ENCODE measurements around the gene PGLYRP4. TPM values are rescaled to one million over a fixed set of nuclear protein-coding genes. Genes with fewer than 3 reads are reported as not detected.

Gene PGLYRP4
- total and polyA plus RNA-seq, 12 donors: not detected

DNA sequence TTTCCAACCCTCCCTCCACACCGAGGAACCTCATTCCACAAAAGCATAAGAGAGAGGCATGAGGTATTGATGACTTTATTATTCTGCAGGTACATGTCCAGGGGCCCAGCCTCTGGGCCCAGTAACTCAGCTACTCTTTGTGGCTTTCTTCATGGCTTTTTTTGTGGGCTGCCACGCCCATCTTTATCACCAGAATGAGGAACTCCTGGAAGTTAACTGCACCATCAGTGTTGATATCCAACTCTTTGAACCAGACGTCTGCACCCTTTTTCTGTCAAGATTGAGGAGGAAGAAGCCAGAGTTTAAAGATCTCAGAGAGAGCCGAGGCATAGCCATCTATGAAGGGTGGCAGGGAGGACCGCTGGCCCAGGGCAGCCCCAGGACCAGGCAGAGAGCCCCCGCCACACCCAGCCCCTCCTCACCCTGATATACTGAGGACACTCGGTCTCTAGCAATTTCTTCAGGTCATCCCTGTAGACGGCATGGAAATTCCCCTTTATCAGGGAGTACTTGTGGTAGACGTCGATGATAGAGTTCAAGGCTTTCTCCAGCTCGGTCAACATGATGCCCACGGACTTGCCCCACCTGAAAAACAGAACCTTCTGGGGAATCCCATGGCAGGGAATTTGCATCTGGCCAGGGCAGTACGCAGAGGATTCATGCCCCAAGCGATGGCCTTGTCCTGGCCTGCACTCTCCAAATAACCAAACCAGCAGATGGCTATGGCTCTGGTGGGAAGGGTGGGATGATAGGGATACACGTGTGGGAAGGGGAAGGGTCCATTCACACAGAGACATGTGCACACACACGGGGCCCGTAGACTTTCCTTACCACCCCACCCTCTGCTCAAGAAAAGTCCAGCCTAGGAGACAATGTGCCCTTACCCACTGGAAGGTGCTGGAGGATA lies 41.6 kb upstream of the PGLYRP4 start:
- Histone ChIP-seq H3K36me3 (no peaks in the 10 kb centered on the region), H3K27me3 (peaks cover 0 to 9% (median 0%) of the 10 kb centered on the region in 7 donors), H3K4me3 (peak overlapping the region in 1 of 10 donors; percentile 48), H3K9me3 (no peaks in the 10 kb centered on the region), H3K4me1 (peaks cover 0 to 61% (median 4%) of the 10 kb centered on the region in 9 donors), H3K27ac (peak overlapping the region in 2 of 10 donors; percentile 12 to 87)
- 72 to 75% methylated on average over 17 of the region's 17 CpGs for WGBS, 2 donors
- DNase-seq (no peak), ATAC-seq (peak in 1 of 8 donors; percentile 11)
- intact Hi-C loops (cut with DNase I): no loop called here
- TF ChIP-seq, protein P1, sequence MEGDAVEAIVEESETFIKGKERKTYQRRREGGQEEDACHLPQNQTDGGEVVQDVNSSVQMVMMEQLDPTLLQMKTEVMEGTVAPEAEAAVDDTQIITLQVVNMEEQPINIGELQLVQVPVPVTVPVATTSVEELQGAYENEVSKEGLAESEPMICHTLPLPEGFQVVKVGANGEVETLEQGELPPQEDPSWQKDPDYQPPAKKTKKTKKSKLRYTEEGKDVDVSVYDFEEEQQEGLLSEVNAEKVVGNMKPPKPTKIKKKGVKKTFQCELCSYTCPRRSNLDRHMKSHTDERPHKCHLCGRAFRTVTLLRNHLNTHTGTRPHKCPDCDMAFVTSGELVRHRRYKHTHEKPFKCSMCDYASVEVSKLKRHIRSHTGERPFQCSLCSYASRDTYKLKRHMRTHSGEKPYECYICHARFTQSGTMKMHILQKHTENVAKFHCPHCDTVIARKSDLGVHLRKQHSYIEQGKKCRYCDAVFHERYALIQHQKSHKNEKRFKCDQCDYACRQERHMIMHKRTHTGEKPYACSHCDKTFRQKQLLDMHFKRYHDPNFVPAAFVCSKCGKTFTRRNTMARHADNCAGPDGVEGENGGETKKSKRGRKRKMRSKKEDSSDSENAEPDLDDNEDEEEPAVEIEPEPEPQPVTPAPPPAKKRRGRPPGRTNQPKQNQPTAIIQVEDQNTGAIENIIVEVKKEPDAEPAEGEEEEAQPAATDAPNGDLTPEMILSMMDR (IDR thresholded peaks at IDR 0.05): no peak

DNA sequence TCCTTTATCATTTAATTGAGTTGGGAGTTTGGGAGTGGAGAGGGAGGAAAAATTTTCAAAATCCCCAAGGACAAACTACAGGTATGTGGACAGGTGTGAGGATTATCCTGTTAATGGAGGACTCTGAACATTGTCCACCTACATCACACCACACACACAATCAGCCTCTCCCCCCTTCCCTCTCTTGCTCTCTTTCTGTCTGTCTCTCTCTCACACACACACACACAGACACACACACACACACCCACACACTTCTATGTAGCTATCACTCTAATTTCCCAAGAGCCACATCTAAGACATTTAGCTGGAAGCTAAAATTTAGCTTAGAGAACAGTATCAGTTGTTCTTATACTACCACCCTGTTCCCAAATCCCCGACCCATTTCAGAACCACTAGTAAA lies 40.8 kb upstream of the PGLYRP4 start:
- no peaks in the 10 kb centered on the region for H3K9me3 ChIP-seq
- peaks cover 0 to 14% (median 0%) of the 10 kb centered on the region in 7 donors for H3K27me3 ChIP-seq
- 88 to 95% methylated on average over 1 of the region's 1 CpG for WGBS, 2 donors
- intact Hi-C loops (cut with DNase I): no loop called here
- H3K27ac ChIP-seq: peak overlapping the region in 1 of 10 donors; percentile 87
- H3K36me3 ChIP-seq: no peaks in the 10 kb centered on the region
- H3K4me3 ChIP-seq: peak overlapping the region in 1 of 10 donors; percentile 48
- ATAC-seq: no peak
- peaks cover 0 to 65% (median 4%) of the 10 kb centered on the region in 9 donors for H3K4me1 ChIP-seq
- DNase-seq: no peak
- TF ChIP-seq, protein P1 (IDR thresholded peaks at IDR 0.05): no peak

DNA sequence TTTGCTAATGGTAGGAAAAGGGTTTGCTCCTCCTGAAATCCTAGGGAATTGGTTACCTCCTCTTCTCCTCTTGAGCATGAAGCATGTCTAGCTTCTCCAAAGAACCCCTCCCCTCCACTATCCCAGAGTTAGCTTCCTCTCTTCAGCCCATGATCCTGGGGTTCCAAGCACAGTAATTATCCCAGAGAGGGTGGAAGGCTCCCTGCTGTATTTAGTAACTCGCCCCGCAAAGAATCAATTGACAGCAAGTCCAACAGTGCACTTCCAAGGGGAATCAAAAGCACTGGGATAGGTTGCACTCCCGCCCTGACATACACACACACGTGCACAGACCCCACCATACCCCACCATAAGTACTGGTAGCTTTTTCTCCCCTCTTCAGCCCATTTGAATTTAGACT lies 39.1 kb upstream of the PGLYRP4 start:
- TF ChIP-seq, protein P1 (IDR thresholded peaks at IDR 0.05): no peak
- no peaks in the 10 kb centered on the region for H3K36me3 ChIP-seq
- no peak overlapping the region for H3K4me3 ChIP-seq
- DNase-seq (no peak), ATAC-seq (no peak)
- 78 to 86% methylated on average over 4 of the region's 4 CpGs for WGBS, 2 donors
- peaks cover 0 to 68% (median 4%) of the 10 kb centered on the region in 9 donors for H3K4me1 ChIP-seq
- intact Hi-C loops (cut with DNase I): no loop called here
- H3K27me3 ChIP-seq: peaks cover 0 to 14% (median 0%) of the 10 kb centered on the region in 7 donors
- H3K9me3 ChIP-seq: peaks cover 0 to 6% (median under 1%) of the 10 kb centered on the region in 11 donors
- H3K27ac ChIP-seq: peak overlapping the region in 1 of 10 donors; percentile 87

DNA sequence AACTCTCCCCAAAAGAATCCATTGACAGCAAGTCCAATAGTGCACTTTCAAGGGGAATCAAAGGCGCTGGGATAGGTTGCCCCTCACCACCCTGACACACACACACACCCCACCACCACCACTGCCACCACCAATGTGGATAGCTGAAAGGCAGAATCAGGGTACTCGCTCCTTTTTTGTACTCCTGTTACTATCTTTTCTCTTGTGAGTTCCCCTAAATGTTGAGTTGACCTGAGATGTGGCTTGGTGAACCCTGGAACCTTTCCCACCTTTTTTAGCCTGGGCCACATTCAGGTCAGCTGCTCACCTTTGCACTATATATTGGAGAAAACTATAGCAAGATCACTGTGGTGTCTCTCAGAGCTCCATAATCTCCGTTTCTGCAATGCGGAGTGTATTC lies 38.4 kb upstream of the PGLYRP4 start:
- TF ChIP-seq, protein P1 (IDR thresholded peaks at IDR 0.05): no peak
- H3K27me3 ChIP-seq: peaks cover 0 to 12% (median 0%) of the 10 kb centered on the region in 7 donors
- 82 to 95% methylated on average over 4 of the region's 4 CpGs for WGBS, 2 donors
- no peak for ATAC-seq
- intact Hi-C loops (cut with DNase I): no loop called here
- no peak overlapping the region for H3K4me3 ChIP-seq
- no peaks in the 10 kb centered on the region for H3K36me3 ChIP-seq
- H3K9me3 ChIP-seq: peaks cover 0 to 14% (median 8%) of the 10 kb centered on the region in 11 donors
- DNase-seq: no peak
- H3K27ac ChIP-seq: peak overlapping the region in 1 of 10 donors; percentile 87
- H3K4me1 ChIP-seq: peaks cover 0 to 61% (median 4%) of the 10 kb centered on the region in 9 donors

Data from heart right ventricle (tissue), 16 donors.